ENCODE data around the gene FCHSD2.

The FCHSD2 gene

DNA sequence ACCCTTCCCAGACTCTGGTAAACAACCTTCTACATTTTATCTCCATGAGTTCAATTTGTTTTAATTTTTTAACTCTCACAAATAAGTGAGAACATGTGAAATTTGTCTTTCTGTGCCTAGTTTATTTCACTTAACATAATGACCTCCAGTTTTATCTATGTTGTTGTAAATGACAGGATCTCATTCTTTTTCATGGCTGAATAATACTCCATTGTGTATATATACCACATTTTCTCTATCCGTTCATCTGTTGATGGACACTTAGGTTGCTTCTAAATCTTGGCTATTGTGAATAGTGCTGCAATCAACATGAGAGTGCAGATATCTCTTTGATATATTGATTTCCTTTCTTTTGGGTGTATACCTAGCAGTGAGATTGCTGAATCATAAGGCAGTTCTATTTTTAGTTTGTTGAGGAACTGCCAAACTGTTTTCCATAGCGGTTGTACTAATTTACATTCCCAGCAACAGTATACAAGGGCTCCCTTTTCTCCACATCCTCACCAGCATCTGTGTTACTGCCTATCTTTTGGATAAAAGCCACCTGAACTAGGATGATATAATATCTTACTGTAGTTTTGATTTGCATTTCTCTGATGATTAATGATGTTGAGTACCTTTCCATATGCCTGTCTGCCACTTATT is 234.0 kb downstream of the FCHSD2 start:
- Histone ChIP-seq H3K4me1 (ENCODE audit: control insufficient read depth, insufficient read depth, low read length, poor library complexity, severe bottlenecking) (no peaks in the 10 kb centered on the region), H3K27ac (ENCODE audit: low read depth, low read length, severe bottlenecking) (no peak overlapping the region), H3K9me3 (ENCODE audit: control insufficient read depth, low read length) (peaks cover 28% of the 10 kb centered on the region), H3K4me3 (ENCODE audit: extremely low read depth, insufficient read depth, low read length, poor library complexity, severe bottlenecking) (no peak overlapping the region), H3K36me3 (ENCODE audit: control insufficient read depth, insufficient read depth, low read length) (peaks cover 7% of the 10 kb centered on the region)
- WGBS, 2 experiments (ENCODE audit: insufficient coverage in 2 of 2), result 100% methylated on average over 1 of the region's 2 CpGs; no CpG with 5 or more reads in 1 of the 2 experiments

DNA sequence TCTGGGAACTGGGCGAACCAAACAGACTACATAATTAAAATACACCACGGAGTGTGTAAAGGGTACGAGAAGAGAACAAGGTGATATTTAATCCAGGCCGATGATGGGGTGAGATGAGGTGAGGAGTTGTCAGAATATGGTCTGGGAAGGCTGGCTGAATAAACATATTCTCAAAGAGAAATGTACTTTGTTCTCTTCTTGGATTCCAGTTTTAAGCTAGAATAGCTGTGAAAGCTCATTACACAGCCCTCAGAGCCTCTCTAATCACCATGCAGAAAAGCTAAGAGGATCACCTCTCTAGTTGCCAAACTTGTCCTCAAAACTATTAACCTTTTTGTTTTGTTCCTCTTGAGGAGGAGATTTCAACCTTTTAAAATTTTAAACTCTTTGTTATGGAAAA is 238.1 kb downstream of the FCHSD2 start:
- no CpG with 5 or more reads among the region's 4 CpGs for WGBS, 2 experiments (ENCODE audit: insufficient coverage in 2 of 2)
- Histone ChIP-seq H3K4me1 (ENCODE audit: control insufficient read depth, insufficient read depth, low read length, poor library complexity, severe bottlenecking) (no peaks in the 10 kb centered on the region), H3K4me3 (ENCODE audit: extremely low read depth, insufficient read depth, low read length, poor library complexity, severe bottlenecking) (no peak overlapping the region), H3K9me3 (ENCODE audit: control insufficient read depth, low read length) (peaks cover 15% of the 10 kb centered on the region), H3K27ac (ENCODE audit: low read depth, low read length, severe bottlenecking) (no peak overlapping the region), H3K36me3 (ENCODE audit: control insufficient read depth, insufficient read depth, low read length) (no peaks in the 10 kb centered on the region)

DNA sequence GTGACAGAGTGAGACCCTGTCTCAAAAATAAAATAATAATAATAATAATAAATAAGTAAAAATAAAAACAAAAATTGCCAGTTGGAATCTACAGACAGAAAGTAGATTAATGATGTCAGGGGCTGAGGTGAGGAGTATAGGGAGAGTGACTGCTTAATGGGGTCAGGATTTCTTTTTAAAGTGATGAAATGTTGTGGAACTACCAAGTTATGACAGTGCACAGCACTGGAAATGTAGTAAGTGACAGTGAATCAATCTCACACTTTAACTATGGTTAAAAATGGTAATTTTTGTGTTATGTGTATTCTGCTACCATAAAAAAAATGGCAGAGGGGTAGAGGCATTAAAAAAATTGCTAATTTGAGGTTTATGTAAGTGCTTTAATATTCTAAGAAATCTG is 240.7 kb downstream of the FCHSD2 start:
- no peaks in the 10 kb centered on the region for H3K9me3 ChIP-seq (ENCODE audit: control insufficient read depth, low read length)
- no peak overlapping the region for H3K4me3 ChIP-seq (ENCODE audit: extremely low read depth, insufficient read depth, low read length, poor library complexity, severe bottlenecking)
- H3K36me3 ChIP-seq (ENCODE audit: control insufficient read depth, insufficient read depth, low read length), result no peaks in the 10 kb centered on the region
- no peak overlapping the region for H3K27ac ChIP-seq (ENCODE audit: low read depth, low read length, severe bottlenecking)
- no peaks in the 10 kb centered on the region for H3K4me1 ChIP-seq (ENCODE audit: control insufficient read depth, insufficient read depth, low read length, poor library complexity, severe bottlenecking)

DNA sequence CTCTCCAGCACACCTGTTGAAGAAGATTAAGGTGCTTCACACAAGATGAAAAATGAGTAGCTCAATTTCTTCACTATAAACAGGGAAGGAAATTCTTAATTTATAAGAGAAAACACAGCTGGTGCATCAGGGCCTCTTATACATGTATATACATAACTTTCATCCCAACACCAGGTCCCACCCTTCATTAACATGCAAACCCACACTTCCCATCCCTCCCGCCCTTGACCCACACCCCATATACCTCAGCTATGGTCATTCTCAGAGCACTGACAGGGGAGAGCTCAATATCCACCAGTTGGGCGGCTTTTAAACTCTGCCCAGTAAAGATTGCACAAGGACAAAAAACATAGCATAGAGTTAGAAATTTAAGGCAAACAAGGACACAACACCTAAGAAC is 242.1 kb downstream of the FCHSD2 start:
- WGBS, 2 experiments (ENCODE audit: insufficient coverage in 2 of 2), result 100% methylated on average over 1 of the region's 2 CpGs; no CpG with 5 or more reads in 1 of the 2 experiments
- H3K36me3 ChIP-seq (ENCODE audit: control insufficient read depth, insufficient read depth, low read length), result peaks cover 2% of the 10 kb centered on the region
- H3K4me3 ChIP-seq (ENCODE audit: extremely low read depth, insufficient read depth, low read length, poor library complexity, severe bottlenecking), result no peak overlapping the region
- H3K27ac ChIP-seq (ENCODE audit: low read depth, low read length, severe bottlenecking), result no peak overlapping the region
- H3K9me3 ChIP-seq (ENCODE audit: control insufficient read depth, low read length), result no peaks in the 10 kb centered on the region
- no peaks in the 10 kb centered on the region for H3K4me1 ChIP-seq (ENCODE audit: control insufficient read depth, insufficient read depth, low read length, poor library complexity, severe bottlenecking)

DNA sequence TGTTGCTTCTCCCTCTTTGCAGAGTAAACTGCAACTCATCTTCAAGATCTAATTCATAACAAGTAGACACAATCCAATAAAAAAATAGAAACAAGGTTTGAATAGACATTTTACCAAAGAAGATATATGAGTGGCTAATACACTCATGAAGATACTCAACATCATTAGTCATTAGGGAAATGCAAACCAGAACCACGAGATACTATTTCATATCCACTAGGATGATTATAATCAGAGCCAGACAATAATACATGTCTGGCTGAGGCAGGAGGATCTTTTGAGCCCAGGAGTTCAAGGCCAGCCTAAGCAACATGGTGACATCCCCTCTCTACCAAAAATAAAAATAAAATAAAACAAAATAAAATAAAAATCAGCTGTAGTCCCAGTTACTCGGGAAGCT is 242.9 kb downstream of the FCHSD2 start:
- 80% methylated on average over 1 of the region's 2 CpGs; no CpG with 5 or more reads in 1 of the 2 experiments for WGBS, 2 experiments (ENCODE audit: insufficient coverage in 2 of 2)
- Histone ChIP-seq H3K36me3 (ENCODE audit: control insufficient read depth, insufficient read depth, low read length) (peaks cover 5% of the 10 kb centered on the region), H3K9me3 (ENCODE audit: control insufficient read depth, low read length) (no peaks in the 10 kb centered on the region), H3K4me1 (ENCODE audit: control insufficient read depth, insufficient read depth, low read length, poor library complexity, severe bottlenecking) (no peaks in the 10 kb centered on the region), H3K27ac (ENCODE audit: low read depth, low read length, severe bottlenecking) (no peak overlapping the region), H3K4me3 (ENCODE audit: extremely low read depth, insufficient read depth, low read length, poor library complexity, severe bottlenecking) (no peak overlapping the region)

DNA sequence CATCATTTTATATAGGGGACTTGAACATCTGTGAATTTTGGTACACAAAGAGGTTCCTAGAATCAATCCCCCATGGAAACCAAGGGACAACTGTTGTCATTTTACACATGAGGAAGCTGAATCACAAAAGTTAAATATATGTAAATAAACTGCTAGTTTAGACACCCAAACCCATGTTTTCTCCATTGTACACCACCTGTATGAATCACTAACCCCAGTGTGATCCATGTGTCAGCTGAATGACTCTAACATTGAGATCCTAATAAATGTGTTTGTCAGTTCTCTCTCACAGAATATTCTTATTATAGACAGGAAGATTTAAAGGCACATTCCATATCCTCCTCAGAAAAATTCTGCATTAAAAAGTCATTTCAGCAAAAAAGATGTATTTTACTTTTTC is 244.6 kb downstream of the FCHSD2 start:
- Histone ChIP-seq H3K4me3 (ENCODE audit: extremely low read depth, insufficient read depth, low read length, poor library complexity, severe bottlenecking) (no peak overlapping the region), H3K36me3 (ENCODE audit: control insufficient read depth, insufficient read depth, low read length) (peaks cover 5% of the 10 kb centered on the region), H3K9me3 (ENCODE audit: control insufficient read depth, low read length) (no peaks in the 10 kb centered on the region), H3K27ac (ENCODE audit: low read depth, low read length, severe bottlenecking) (no peak overlapping the region), H3K4me1 (ENCODE audit: control insufficient read depth, insufficient read depth, low read length, poor library complexity, severe bottlenecking) (no peaks in the 10 kb centered on the region)

DNA sequence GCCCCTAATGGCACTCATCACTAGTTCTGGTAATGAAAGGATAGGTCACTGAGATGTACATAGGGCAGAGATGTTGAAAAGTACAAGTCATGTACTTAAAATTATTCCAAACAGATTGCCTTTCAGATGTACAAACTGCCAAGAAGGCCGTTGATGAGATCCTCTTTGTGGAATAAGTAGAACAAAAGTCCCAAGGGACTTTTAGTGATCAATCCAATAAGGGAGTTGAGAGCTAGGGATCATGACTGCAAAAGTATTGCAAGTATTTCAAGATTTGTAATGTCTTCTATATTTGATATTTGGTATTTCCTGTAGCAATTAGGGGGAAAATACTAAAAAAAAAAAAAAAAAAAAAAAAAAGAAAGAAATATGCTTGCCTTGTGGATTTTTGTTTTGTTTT is 245.7 kb downstream of the FCHSD2 start:
- WGBS, 2 experiments (ENCODE audit: insufficient coverage in 2 of 2), result 100% methylated on average over 1 of the region's 1 CpG; no CpG with 5 or more reads in 1 of the 2 experiments
- Histone ChIP-seq H3K4me3 (ENCODE audit: extremely low read depth, insufficient read depth, low read length, poor library complexity, severe bottlenecking) (no peak overlapping the region), H3K36me3 (ENCODE audit: control insufficient read depth, insufficient read depth, low read length) (peaks cover 5% of the 10 kb centered on the region), H3K27ac (ENCODE audit: low read depth, low read length, severe bottlenecking) (no peak overlapping the region), H3K9me3 (ENCODE audit: control insufficient read depth, low read length) (no peaks in the 10 kb centered on the region), H3K4me1 (ENCODE audit: control insufficient read depth, insufficient read depth, low read length, poor library complexity, severe bottlenecking) (no peaks in the 10 kb centered on the region)

DNA sequence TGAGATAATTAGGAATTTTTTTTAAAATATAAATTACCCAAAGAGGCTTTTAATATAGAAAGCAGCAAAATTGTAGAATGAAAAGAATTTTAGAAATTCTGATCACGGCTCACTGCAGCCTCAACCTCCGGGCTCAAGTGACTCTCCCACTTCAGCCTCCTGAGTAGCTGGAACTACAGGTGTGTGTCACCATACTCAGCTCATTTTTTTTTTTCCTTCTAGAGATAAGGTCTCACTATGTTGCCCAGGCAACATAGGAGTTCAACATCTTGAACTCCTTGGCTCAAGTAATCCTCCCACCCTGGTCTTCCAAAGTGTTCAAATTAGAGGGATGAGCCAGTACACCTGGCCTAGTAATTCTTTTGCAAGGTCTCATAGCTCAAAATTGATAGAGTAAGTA is 251.2 kb downstream of the FCHSD2 start:
- Histone ChIP-seq H3K36me3 (ENCODE audit: control insufficient read depth, insufficient read depth, low read length) (peaks cover 23% of the 10 kb centered on the region), H3K27ac (ENCODE audit: low read depth, low read length, severe bottlenecking) (no peak overlapping the region), H3K9me3 (ENCODE audit: control insufficient read depth, low read length) (no peaks in the 10 kb centered on the region), H3K4me1 (ENCODE audit: control insufficient read depth, insufficient read depth, low read length, poor library complexity, severe bottlenecking) (no peaks in the 10 kb centered on the region), H3K4me3 (ENCODE audit: extremely low read depth, insufficient read depth, low read length, poor library complexity, severe bottlenecking) (no peak overlapping the region)
- WGBS, 2 experiments (ENCODE audit: insufficient coverage in 2 of 2), result 100% methylated on average over 2 of the region's 2 CpGs; no CpG with 5 or more reads in 1 of the 2 experiments

DNA sequence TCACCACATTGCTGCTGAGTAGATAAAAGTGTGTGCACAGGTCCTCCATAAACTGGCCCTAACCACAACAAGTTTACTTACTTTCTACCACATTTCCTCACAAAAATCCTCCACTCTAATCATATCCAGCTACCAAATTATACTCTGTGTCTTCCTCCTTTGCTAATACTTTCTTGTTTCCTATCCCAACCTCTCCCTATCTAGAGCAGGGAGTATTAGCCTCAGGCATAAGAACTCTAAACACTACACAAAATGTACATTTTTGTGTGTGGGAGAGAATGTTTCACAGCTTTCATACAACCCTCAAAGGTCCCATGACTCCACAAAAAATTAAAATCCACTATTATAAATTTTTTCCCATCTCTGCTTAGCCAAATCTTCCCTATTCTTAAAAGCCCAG is 255.5 kb downstream of the FCHSD2 start:
- Histone ChIP-seq H3K4me3 (ENCODE audit: extremely low read depth, insufficient read depth, low read length, poor library complexity, severe bottlenecking) (no peak overlapping the region), H3K27ac (ENCODE audit: low read depth, low read length, severe bottlenecking) (no peak overlapping the region), H3K9me3 (ENCODE audit: control insufficient read depth, low read length) (no peaks in the 10 kb centered on the region), H3K4me1 (ENCODE audit: control insufficient read depth, insufficient read depth, low read length, poor library complexity, severe bottlenecking) (no peaks in the 10 kb centered on the region), H3K36me3 (ENCODE audit: control insufficient read depth, insufficient read depth, low read length) (peaks cover 20% of the 10 kb centered on the region)

DNA sequence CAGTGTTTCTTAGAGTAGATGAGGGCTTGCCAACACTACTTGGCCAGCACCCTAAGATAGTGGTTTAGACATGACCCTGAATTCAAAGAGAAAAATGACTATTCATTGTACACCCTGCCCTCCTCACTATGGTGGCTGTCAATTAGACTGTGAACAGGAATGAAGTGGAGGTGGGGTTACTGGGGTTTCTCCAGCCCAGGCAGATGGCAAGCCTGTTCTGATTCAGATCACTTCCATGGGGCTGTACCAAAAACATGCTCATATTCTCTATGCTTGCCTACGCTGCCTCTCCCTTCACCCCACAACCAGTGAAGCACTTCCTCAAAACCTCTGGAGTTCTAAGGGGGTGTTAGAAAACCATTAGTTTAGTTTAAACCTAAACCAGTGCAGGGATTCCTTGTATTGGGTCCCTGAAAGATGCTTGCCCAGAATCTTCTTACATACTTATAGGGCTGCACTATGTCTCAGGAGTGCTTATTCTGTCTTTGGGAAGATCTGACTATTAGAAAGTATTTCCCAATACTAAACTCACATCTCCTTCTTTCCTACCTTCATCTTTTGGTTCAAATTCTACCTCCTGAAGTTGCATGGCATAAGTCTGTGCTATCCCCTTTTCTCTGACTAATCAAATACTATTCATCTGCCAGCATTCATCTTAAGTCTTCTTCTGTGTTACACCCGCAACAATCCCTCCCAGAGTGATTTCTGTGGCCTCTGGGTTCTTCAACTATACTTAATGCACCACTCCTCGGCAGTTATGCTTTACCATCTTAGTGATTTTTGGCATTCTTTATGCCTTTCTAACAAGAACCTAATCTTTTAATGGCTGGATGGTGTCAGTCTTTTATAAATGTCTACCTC is 256.1 kb downstream of the FCHSD2 start:
- Histone ChIP-seq H3K9me3 (ENCODE audit: control insufficient read depth, low read length) (no peaks in the 10 kb centered on the region), H3K4me3 (ENCODE audit: extremely low read depth, insufficient read depth, low read length, poor library complexity, severe bottlenecking) (no peak overlapping the region), H3K36me3 (ENCODE audit: control insufficient read depth, insufficient read depth, low read length) (peaks cover 20% of the 10 kb centered on the region), H3K4me1 (ENCODE audit: control insufficient read depth, insufficient read depth, low read length, poor library complexity, severe bottlenecking) (no peaks in the 10 kb centered on the region), H3K27ac (ENCODE audit: low read depth, low read length, severe bottlenecking) (no peak overlapping the region)
- WGBS, 2 experiments (ENCODE audit: insufficient coverage in 2 of 2), result 93 to 100% methylated on average over 1 to 2 of the region's 3 CpGs

DNA sequence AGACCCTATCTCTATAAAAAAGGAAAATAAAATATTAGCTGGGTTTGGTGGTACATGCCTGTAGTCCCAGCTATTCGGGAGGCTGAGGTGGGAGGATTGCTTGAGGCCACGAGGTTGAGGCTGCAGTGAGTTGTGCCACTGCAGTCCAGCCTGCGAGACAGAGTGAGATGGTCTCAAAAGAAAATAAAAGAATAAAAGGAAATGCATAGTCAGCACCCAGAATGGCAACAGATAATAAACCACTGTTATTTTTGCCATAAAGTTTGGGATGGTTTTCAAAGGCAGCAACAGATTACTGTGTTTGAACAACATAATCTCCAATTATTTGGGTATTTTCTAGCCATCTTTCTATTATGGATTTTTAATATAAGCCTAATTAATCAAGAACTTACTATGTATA is 266.0 kb downstream of the FCHSD2 start:
- Histone ChIP-seq H3K4me3 (ENCODE audit: extremely low read depth, insufficient read depth, low read length, poor library complexity, severe bottlenecking) (no peak overlapping the region), H3K9me3 (ENCODE audit: control insufficient read depth, low read length) (no peaks in the 10 kb centered on the region), H3K27ac (ENCODE audit: low read depth, low read length, severe bottlenecking) (no peak overlapping the region), H3K4me1 (ENCODE audit: control insufficient read depth, insufficient read depth, low read length, poor library complexity, severe bottlenecking) (no peaks in the 10 kb centered on the region), H3K36me3 (ENCODE audit: control insufficient read depth, insufficient read depth, low read length) (peaks cover 3% of the 10 kb centered on the region)
- 92% methylated on average over 2 of the region's 3 CpGs; no CpG with 5 or more reads in 1 of the 2 experiments for WGBS, 2 experiments (ENCODE audit: insufficient coverage in 2 of 2)
